ENCODE measurements around the gene CPN2. TPM values are rescaled to one million over a fixed set of nuclear protein-coding genes. Genes with fewer than 3 reads are reported as not detected.

The CPN2 gene
- total and polyA plus RNA-seq, 10 of the 15 experiments (the other 5 are each of a cell fraction or from before 2014, with no cell fraction given), result not detected

GRCh38 chr3:194330579-194330978 lies 20.5 kb downstream of the CPN2 start:
- Histone ChIP-seq H3K36me3 (ENCODE audit: control insufficient read depth in 2 of 2, insufficient read depth in 2 of 2, low read length in 1 of 2) (no peaks in the 10 kb centered on the region), H3K4me2 (ENCODE audit: control insufficient read depth, insufficient read depth) (no peak overlapping the region), H3K79me2 (ENCODE audit: control insufficient read depth, insufficient read depth, low read length) (no peaks in the 10 kb centered on the region), H3K27me3 (replicated peaks in 1 of 2; ENCODE audit: control insufficient read depth in 2 of 2, insufficient read depth in 2 of 2, low read length in 1 of 2) (peaks cover 0 to 7% of the 10 kb centered on the region in 2 experiments; a peak in 3 of 4 replicates), H3K4me1 (ENCODE audit: control insufficient read depth, insufficient read depth, low read length) (no peaks in the 10 kb centered on the region), H3K9me3 (replicated peaks; ENCODE audit: control insufficient read depth, insufficient read depth, low read length) (peaks cover 3% of the 10 kb centered on the region; the same call in 2 of the 3 replicates), H3K27ac (ENCODE audit: control insufficient read depth, insufficient read depth) (no peak overlapping the region), H3K9ac (ENCODE audit: control insufficient read depth, insufficient read depth, low read length) (no peak overlapping the region), H2AFZ (ENCODE audit: control insufficient read depth, low read depth, low read length) (no peak overlapping the region), H3K4me3 (no peak overlapping the region), H4K20me1 (ENCODE audit: control insufficient read depth, insufficient read depth) (no peaks in the 10 kb centered on the region; the same call in 1 of the 2 replicates)
- in situ Hi-C loops (cut with MboI), result loop anchor here (5.0 to 10.0 kb wide), 2 partner anchors 262 to 924 kb away; no protein-coding TSS in a partner anchor
- ATAC-seq (no peak), FAIRE-seq (no peak), DNase-seq (ENCODE audit: low read depth, low spot score) (no peak)
- RAD21 ChIA-PET (ENCODE audit: unreplicated experiment), result no interaction called here
- WGBS (ENCODE audit: insufficient coverage, insufficient replicate concordance, low lambda C conversion rate, missing lambda C conversion rate), result 58% methylated on average over 4 of the region's 4 CpGs
- CTCF ChIA-PET, result interaction anchor here (0.8 to 1.9 kb wide), 2 partner anchors 13 to 75 kb away, joined by 5 to 6 read pairs; no protein-coding TSS in a partner anchor
- intact Hi-C loops (cut with micrococcal nuclease; ENCODE audit: unreplicated experiment), result loop anchor here (5.0 to 10.0 kb wide), 2 partner anchors 262 to 934 kb away; no protein-coding TSS in a partner anchor
- POLR2A ChIA-PET, result no interaction called here
- no TSS peak for BruUV-seq (replicated peaks)
- SMC1A ChIA-PET (ENCODE audit: uncharacterized antibody, unreplicated experiment), result interaction anchor here (1.4 kb wide), 1 partner anchor 243 kb away, joined by 3 read pairs; no protein-coding TSS in a partner anchor
- TF ChIP-seq, protein P1, sequence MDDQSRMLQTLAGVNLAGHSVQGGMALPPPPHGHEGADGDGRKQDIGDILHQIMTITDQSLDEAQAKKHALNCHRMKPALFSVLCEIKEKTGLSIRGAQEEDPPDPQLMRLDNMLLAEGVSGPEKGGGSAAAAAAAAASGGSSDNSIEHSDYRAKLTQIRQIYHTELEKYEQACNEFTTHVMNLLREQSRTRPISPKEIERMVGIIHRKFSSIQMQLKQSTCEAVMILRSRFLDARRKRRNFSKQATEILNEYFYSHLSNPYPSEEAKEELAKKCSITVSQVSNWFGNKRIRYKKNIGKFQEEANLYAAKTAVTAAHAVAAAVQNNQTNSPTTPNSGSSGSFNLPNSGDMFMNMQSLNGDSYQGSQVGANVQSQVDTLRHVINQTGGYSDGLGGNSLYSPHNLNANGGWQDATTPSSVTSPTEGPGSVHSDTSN (IDR thresholded peaks at IDR 0.05; ENCODE audit: insufficient replicate concordance, low read depth, low read length), result no peak
- TF ChIP-seq ZBTB33 (IDR thresholded peaks at IDR 0.05) (no peak), TCF12 (IDR thresholded peaks at IDR 0.05; ENCODE audit: low read depth, low read length) (no peak), NFIC (IDR thresholded peaks at IDR 0.05; ENCODE audit: low read depth, low read length) (no peak), NRF1 (conservative IDR thresholded peaks at IDR 0.05; ENCODE audit: low read depth, low read length) (no peak), KDM1A (IDR thresholded peaks at IDR 0.05; ENCODE audit: borderline replicate concordance) (no peak), SIX5 (IDR thresholded peaks at IDR 0.05; ENCODE audit: low read depth, low read length, severe bottlenecking) (no peak), NKRF (conservative IDR thresholded peaks at IDR 0.05) (no peak), CBFB (IDR thresholded peaks at IDR 0.05; ENCODE audit: low read depth) (no peak), SMC3 (IDR thresholded peaks at IDR 0.05; ENCODE audit: borderline replicate concordance, low read length) (no peak), ZNF24 (IDR thresholded peaks at IDR 0.05) (no peak), SKIL (IDR thresholded peaks at IDR 0.05; ENCODE audit: low read depth, poor library complexity, severe bottlenecking) (no peak), NFYB (IDR thresholded peaks at IDR 0.05; ENCODE audit: insufficient read depth, low read depth, low read length) (no peak), CREM (IDR thresholded peaks at IDR 0.05; ENCODE audit: low read depth) (no peak)
- TF ChIP-seq, protein P2, sequence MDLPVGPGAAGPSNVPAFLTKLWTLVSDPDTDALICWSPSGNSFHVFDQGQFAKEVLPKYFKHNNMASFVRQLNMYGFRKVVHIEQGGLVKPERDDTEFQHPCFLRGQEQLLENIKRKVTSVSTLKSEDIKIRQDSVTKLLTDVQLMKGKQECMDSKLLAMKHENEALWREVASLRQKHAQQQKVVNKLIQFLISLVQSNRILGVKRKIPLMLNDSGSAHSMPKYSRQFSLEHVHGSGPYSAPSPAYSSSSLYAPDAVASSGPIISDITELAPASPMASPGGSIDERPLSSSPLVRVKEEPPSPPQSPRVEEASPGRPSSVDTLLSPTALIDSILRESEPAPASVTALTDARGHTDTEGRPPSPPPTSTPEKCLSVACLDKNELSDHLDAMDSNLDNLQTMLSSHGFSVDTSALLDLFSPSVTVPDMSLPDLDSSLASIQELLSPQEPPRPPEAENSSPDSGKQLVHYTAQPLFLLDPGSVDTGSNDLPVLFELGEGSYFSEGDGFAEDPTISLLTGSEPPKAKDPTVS (IDR thresholded peaks at IDR 0.05; ENCODE audit: low read depth, low read length), result no peak
